Adrenal gland (tissue), 12 donors: ENCODE results near the gene MTRF1L. TPM values are rescaled to one million over a fixed set of nuclear protein-coding genes. Genes with fewer than 3 reads are reported as not detected.

Experiments used
- DNase-seq, 7 donors: peaks; one replicate each; pipeline ENCODE4 v3.0.0-alpha.2; 2019 to 2020
- H3K27ac ChIP-seq, 5 donors: fragments of 200-600 bp; sonication (generic) in 4 of 5; 1 replicate in 3 of 5; 2 replicates in 2 of 5; pipeline versions ENCODE4 v1.5.1 to v1.8.0; 2016 to 2020; ENCODE audit warnings: mild to moderate bottlenecking in 1 of 5
- H3K27me3 ChIP-seq: fragments of 200-600 bp; 2 replicates; pipeline ENCODE4 v1.8.0; 2021
- H3K36me3 ChIP-seq, 2 donors: fragments of 200-600 bp; replicated peaks in 1 of 2; 1 replicate in 1 of 2; 2 replicates in 1 of 2; pipeline versions ENCODE4 v1.5.1 to v1.8.0; 2018 to 2022
- H3K4me1 ChIP-seq, 2 donors: fragments of 200-600 bp; replicated peaks in 1 of 2; 1 replicate in 1 of 2; 2 replicates in 1 of 2; pipeline versions ENCODE4 v1.5.1 to v1.8.0; 2018 to 2021
- H3K4me3 ChIP-seq, 4 donors: fragments of 200-600 bp; sonication (generic) in 3 of 4; one replicate each; pipeline ENCODE4 v1.5.1; 2016 to 2018
- H3K9me3 ChIP-seq, 3 donors: fragments of 200-600 bp; sonication (generic) in 1 of 3; replicated peaks in 1 of 3; 1 replicate in 2 of 3; 2 replicates in 1 of 3; pipeline versions ENCODE4 v1.5.1 to v1.8.0; 2016 to 2021
- CTCF ChIP-seq, 6 experiments: fragments of 450-650 bp in 4 of 6; fragments of 200-600 bp in 2 of 6; sonication (generic) in 1 of 6; IDR thresholded peaks; 1 replicate in 5 of 6; 2 replicates in 1 of 6; pipeline versions ENCODE4 v1.5.1 to v1.8.0; 2016 to 2021; ENCODE audit warnings: antibody characterized with exemption in 6 of 6, mild to moderate bottlenecking in 2 of 6, moderate library complexity in 1 of 6
- POLR2A ChIP-seq, 2 donors: fragments of 450-650 bp; IDR thresholded peaks; one replicate each; pipeline ENCODE4 v1.6.1; 2017; ENCODE audit warnings: antibody characterized with exemption in 2 of 2, mild to moderate bottlenecking in 2 of 2, moderate library complexity in 1 of 2
- WGBS, 4 donors: extraction: QIAGEN DNeasy Blood & Tissue Kit in 2 of 4; methylation state at CpG; one replicate each; pipeline versions ENCODE4 v1.1.5 to v1.1.7; 2013 to 2017; 5-methylcytosine and 5-hydroxymethylcytosine counted together
- intact Hi-C, 2 donors: fragments of 100-400 bp; cut with DNase I; formaldehyde crosslinking; loops; one replicate each; pipeline versions ENCODE4 v1.14.1 to v1.15.0; 2022 to 2023
- polyA plus RNA-seq, 3 donors: library from polyadenylated mRNA; stranded (reverse); fragments of 200-250 nt in 2 of 3; fragments of 350-450 nt in 1 of 3; fragmentation: Illumina TruSeq in 1 of 3; extraction: RNeasy Lipid Tissue Mini Kit (QIAGEN cat#74804) in 1 of 3; gene quantifications; one replicate each; pipeline ENCODE4 v1.2.3, GENCODE V29; 2013 to 2014
- total RNA-seq, 9 donors: library from RNA; depleted of rRNA in 4 of 9; stranded (reverse); fragments of >200 nt in 4 of 9; fragments of 120-200 nt in 1 of 9; fragmentation: NEBNext Ultra II Directional in 1 of 9; extraction: Animal tissue kit (Norgen Biotek cat#: 25700) in 1 of 9; gene quantifications; one replicate each; pipeline versions ENCODE4 v1.1.0 to v1.2.4, GENCODE V29; 2013 to 2023
- donor health status: healthy with polysubstance abuse.
- donor health status: Bipolar disorder and iron deficiency.
- donor health status: DM: yes; HTN: yes; CAD: no.
- donor health status: DM: no; HTN: no; CAD: no.
- donor health status: DM: no; HTN: no; CAD: no.
- donor health status: DM: yes; HTN: yes; CAD: no.

The MTRF1L gene
- total and polyA plus RNA-seq, 12 donors: 9.0 to 33.7 (median 18.0) TPM

GRCh38 chr6:153024709-153025017 is 22.2 kb upstream of the MTRF1L start:
- peaks cover 0 to 5% of the 10 kb centered on the region in 2 donors for H3K4me1 ChIP-seq
- TF ChIP-seq POLR2A (IDR thresholded peaks at IDR 0.05): no peak
- peak in 3 of 6 experiments; percentile 1 to 27 (median 2) for TF ChIP-seq CTCF (IDR thresholded peaks at IDR 0.05)
- H3K36me3 ChIP-seq: no peaks in the 10 kb centered on the region
- H3K27me3 ChIP-seq: no peaks in the 10 kb centered on the region
- WGBS, 4 donors: 6 to 16% (median 11%) methylated on average over 1 of the region's 1 CpG
- no peaks in the 10 kb centered on the region for H3K9me3 ChIP-seq
- H3K4me3 ChIP-seq: no peak overlapping the region
- no peak overlapping the region for H3K27ac ChIP-seq
- DNase-seq: no peak
- intact Hi-C loops: loop anchor here (5.0 to 10.0 kb wide), 2 partner anchors 67 to 160 kb away; no protein-coding TSS in a partner anchor

- Histone ChIP-seq H3K27me3 (no peaks in the 10 kb centered on the region), H3K36me3 (no peaks in the 10 kb centered on the region), H3K4me1 (peaks cover 0 to 5% of the 10 kb centered on the region in 2 donors), H3K27ac (no peak overlapping the region), H3K9me3 (no peaks in the 10 kb centered on the region), H3K4me3 (no peak overlapping the region)
- intact Hi-C loops: loop anchor here (5.0 to 10.0 kb wide), 2 partner anchors 67 to 159 kb away; no protein-coding TSS in a partner anchor
- peak in 6 of 7 donors; percentile 19 to 63 (median 36) for DNase-seq
- 42 to 44% (median 42%) methylated on average over 6 of the region's 6 CpGs for WGBS, 4 donors
- TF ChIP-seq POLR2A (IDR thresholded peaks at IDR 0.05) (no peak), CTCF (IDR thresholded peaks at IDR 0.05) (peak; percentile 53 to 83 (median 66))
Observed at GRCh38 chr6:153023977-153024708, 21.6 kb upstream of the MTRF1L start.

GRCh38 chr6:153018355-153018754 is 15.8 kb upstream of the MTRF1L start:
- no peaks in the 10 kb centered on the region for H3K9me3 ChIP-seq
- TF ChIP-seq POLR2A (IDR thresholded peaks at IDR 0.05) (no peak), CTCF (IDR thresholded peaks at IDR 0.05) (no peak)
- H3K36me3 ChIP-seq: no peaks in the 10 kb centered on the region
- no peak for DNase-seq
- no peak overlapping the region for H3K4me3 ChIP-seq
- H3K27me3 ChIP-seq: no peaks in the 10 kb centered on the region
- intact Hi-C loops: no loop called here
- WGBS, 4 donors: 83 to 95% (median 93%) methylated on average over 3 of the region's 3 CpGs
- H3K27ac ChIP-seq: no peak overlapping the region
- no peaks in the 10 kb centered on the region for H3K4me1 ChIP-seq

GRCh38 chr6:153016846-153017245 is 14.3 kb upstream of the MTRF1L start:
- DNase-seq: no peak
- Histone ChIP-seq H3K27me3 (no peaks in the 10 kb centered on the region), H3K4me1 (no peaks in the 10 kb centered on the region), H3K4me3 (no peak overlapping the region), H3K36me3 (no peaks in the 10 kb centered on the region), H3K9me3 (no peaks in the 10 kb centered on the region), H3K27ac (no peak overlapping the region)
- WGBS, 4 donors: 76 to 88% (median 83%) methylated on average over 3 of the region's 3 CpGs
- TF ChIP-seq POLR2A (IDR thresholded peaks at IDR 0.05): no peak
- no peak for TF ChIP-seq CTCF (IDR thresholded peaks at IDR 0.05)
- intact Hi-C loops: no loop called here
